ENCODE results near the gene AIF1.

AIF1 gene

GRCh38 chr6:31620586-31621319 is 5.7 kb downstream of the AIF1 start, which contains the start of gene PRRC2A:
Gene PRRC2A, plus strand, starts transcription at chr6:31620715. Its CDS starts 2,075 bp downstream, at chr6:31622790.
- DNase-seq (ENCODE audit: low spot score), result peak; percentile 68

DNA sequence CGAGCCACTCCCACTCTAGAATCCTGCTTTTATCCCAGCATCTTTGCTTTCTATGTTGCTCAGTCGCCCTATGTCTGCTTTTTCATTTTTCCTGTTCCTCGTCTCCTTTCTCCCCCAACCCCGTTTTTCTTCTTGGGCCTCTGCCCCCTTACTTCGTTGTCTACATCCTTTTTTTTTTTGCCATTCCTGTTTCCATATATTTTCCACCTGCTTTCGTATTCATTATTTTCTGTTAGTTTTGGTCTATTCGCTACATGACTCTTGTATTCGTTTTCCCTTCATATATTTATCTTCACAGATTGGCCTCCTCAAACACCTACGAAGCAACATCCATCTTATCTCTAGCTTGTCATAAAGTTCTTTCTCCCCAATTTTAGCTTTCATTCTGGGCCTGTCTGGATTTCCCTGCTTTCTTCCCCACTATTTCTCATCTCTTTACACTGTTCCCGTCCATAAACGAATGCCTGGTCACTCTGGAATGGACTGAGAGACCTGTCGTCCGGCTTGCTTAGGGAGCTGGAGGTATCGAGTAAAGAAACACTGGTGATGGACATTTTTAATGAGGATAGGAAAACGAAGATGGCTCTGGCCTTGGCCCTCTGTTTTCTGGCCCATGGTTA is 6.4 kb downstream of the AIF1 start:
- no peak for DNase-seq (ENCODE audit: low spot score)

DNA sequence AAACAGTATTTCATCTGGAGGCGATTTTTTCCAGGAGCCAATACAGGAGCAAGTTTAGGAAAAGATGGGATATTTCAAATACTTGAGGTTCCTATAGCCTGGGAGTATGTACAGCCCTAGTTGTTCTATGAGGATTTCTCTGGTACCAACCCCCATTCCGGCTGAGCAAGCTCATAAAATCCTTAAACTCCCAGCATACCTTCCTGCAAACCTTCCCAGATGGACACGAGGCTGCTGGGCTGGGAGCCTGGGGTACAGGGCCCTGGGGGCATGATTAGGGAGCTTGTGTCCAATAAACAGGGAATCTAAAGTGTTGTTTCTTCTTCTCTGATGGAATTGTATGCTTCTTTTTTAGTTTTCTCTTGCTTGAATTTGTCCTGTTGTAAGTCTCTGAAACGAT is 7.0 kb downstream of the AIF1 start:
- DNase-seq (ENCODE audit: low spot score), result no peak

DNA sequence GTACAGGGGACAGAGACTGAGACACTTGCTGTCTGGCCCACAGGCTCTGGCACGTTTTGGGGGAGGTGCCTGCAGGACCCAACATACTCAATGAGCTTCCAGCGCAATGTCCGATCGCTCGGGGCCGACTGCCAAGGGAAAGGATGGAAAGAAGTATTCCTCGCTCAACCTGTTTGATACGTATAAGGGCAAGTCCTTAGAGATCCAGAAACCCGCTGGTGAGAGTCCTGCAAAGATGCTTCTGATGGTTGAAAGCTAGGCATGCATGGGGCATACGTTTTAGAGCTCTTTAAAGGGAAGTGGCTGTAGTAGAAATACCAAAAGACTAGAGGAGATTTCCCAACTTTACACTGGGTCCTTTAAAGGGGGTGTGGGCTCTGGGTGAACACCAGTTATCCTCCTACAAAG is 7.7 kb downstream of the AIF1 start:
- DNase-seq (ENCODE audit: low spot score), result no peak

DNA sequence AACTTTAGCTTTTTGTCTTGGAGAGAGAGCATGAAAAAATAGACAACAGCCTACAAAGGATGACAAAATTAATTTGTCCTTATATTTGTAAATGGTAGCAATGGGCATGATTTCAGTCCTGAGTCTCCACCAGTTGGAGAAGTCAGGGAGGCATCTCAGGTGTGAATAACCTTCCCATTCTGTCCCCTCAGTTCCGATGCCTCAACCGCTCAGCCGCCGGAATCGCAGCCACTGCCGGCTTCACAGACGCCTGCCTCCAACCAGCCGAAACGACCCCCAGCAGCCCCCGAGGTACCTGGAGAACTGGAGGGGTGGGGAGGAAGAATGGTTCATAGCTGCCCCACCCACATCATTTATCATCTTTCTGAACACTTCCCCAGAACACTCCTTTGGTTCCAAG is 9.0 kb downstream of the AIF1 start:
- DNase-seq (ENCODE audit: low spot score), result no peak

GRCh38 chr6:31626952-31627351 is 11.9 kb downstream of the AIF1 start:
- no peak for DNase-seq (ENCODE audit: low spot score)

GRCh38 chr6:31627690-31628287 is 12.8 kb downstream of the AIF1 start:
- DNase-seq (ENCODE audit: low spot score), result no peak

- no peak for DNase-seq (ENCODE audit: low spot score)
Measured at GRCh38 chr6:31629014-31629413, 14.0 kb downstream of the AIF1 start.

DNA sequence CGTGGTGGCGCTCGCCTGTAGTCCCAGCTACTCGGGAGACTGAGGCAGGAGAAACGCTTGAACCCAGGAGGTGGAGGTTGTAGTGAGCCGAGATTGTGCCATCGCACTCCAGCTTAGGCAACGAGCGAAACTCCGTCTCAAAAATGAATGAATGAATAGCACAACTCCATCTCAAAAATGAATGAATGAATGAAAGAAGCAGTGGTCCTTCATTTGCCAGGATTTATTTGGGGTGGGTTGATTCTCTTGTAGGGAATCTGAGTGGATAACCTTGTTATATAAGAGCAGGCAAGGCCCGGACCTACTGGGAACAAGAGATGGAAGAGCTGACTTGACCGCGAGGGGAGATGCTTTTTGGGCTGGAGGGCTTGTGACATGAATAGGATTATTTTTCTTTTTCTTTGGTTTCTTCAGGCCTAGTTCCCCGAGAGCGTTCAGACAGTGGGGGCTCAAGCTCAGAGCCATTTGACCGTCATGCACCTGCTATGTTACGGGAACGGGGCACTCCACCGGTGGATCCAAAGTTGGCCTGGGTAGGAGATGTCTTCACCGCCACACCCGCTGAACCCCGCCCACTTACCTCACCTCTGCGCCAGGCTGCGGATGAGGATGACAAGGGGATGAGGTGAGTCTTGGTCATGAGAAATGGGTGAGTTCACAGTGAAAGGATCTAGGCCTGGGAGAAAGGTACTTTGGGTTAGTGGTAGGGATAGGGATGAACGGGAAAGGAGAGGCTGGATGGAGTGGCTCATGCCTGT is 15.3 kb downstream of the AIF1 start:
- no peak for DNase-seq (ENCODE audit: low spot score)

DNA sequence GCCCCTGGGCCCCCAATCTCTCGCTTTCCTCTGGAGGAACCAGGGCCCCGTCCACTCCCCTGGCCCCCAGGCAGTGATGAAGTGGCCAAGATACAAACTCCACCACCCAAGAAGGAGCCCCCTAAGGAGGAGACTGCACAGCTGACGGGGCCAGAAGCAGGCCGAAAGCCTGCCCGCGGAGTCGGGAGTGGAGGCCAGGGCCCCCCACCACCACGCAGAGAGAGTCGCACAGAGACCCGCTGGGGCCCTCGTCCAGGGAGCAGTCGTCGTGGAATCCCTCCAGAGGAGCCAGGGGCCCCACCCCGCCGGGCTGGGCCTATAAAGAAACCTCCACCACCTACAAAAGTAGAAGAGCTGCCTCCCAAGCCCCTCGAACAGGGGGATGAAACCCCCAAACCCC is 16.2 kb downstream of the AIF1 start:
- DNase-seq (ENCODE audit: low spot score), result no peak

DNA sequence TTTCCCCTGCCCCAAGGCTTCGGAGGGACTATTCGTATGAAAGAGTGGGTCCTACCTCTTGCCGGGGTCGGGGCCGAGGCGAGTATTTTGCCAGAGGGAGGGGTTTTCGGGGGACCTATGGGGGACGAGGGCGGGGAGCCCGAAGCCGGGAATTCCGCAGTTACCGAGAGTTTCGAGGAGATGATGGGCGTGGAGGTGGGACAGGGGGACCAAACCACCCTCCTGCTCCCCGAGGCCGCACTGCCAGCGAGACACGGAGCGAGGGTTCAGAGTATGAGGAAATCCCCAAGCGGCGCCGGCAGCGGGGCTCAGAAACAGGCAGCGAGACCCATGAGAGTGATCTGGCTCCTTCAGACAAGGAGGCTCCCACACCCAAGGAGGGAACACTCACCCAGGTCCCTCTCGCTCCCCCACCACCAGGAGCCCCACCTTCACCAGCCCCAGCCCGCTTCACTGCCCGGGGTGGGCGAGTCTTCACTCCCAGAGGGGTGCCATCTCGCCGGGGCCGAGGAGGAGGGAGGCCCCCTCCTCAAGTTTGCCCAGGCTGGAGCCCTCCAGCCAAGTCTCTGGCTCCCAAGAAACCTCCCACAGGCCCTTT is 16.7 kb downstream of the AIF1 start:
- DNase-seq (ENCODE audit: low spot score), result no peak

DNA sequence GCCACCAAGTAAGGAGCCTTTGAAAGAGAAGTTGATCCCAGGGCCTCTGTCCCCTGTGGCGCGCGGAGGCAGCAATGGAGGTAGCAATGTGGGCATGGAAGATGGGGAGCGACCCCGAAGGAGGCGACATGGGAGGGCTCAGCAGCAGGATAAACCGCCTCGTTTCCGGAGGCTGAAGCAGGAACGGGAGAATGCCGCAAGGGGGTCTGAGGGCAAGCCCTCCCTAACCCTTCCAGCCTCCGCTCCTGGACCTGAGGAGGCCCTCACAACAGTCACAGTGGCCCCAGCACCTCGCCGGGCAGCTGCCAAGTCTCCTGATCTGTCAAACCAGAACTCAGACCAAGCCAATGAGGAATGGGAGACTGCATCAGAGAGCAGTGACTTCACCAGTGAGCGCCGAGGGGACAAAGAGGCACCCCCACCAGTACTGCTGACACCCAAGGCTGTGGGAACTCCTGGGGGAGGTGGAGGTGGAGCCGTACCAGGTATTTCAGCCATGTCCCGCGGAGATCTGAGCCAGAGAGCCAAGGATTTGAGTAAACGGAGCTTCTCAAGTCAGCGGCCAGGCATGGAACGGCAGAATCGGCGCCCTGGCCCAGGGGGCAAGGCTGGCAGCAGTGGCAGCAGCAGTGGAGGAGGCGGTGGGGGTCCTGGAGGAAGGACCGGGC is 17.4 kb downstream of the AIF1 start:
- DNase-seq (ENCODE audit: low spot score), result no peak

GRCh38 chr6:31633447-31633846 is 18.4 kb downstream of the AIF1 start:
- DNase-seq (ENCODE audit: low spot score), result no peak

- no peak for DNase-seq (ENCODE audit: low spot score)
Measured at GRCh38 chr6:31634131-31634530, 19.1 kb downstream of the AIF1 start.

DNA sequence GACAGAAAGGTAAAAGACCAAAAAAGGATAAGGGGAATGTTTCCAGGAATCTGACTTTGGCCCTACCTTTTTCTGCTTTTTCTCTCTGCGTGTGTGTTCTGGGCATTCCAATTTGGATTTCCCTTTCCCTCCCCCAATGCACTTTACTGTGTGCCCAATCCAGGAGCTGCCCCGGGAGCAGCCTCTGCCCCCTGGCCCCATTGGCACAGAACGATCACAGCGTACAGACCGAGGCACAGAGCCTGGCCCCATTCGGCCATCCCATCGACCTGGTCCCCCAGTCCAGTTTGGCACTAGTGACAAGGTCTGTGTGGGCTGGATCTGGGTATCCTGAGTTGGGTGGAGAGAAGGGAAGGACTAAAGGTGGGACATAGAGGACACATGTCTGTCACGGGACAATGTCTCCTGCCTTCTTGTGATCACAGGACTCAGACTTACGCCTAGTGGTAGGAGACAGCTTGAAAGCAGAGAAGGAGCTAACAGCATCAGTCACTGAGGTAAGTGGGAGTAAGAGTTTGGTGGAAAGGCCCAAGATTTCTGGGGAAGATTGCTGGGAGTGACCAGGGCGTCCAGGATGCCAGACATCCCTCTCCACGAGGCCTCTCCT is 20.0 kb downstream of the AIF1 start:
- DNase-seq (ENCODE audit: low spot score), result no peak

GRCh38 chr6:31636698-31637596 is 21.9 kb downstream of the AIF1 start:
- no peak for DNase-seq (ENCODE audit: low spot score)

DNA sequence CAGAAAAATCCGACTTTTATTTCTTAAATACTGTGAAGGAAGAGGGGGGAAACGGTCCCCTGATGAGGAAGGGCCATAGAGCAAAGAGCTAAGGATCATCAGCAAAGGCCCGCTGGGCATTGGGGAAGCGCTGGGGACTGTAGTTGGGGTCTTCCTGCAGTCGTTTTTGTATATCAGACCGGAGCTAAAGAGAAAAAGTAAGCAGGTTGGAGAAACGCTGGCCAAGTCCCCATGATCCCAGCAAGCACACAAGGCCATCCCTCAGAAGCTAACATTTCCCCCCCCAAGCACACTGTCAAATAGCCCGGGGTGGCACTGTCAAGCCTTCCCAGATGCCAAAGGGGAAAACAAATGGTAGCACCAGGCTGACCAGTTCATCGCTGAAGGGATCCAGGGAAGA is 24.0 kb downstream of the AIF1 start:
- DNase-seq (ENCODE audit: low spot score), result no peak

DNA sequence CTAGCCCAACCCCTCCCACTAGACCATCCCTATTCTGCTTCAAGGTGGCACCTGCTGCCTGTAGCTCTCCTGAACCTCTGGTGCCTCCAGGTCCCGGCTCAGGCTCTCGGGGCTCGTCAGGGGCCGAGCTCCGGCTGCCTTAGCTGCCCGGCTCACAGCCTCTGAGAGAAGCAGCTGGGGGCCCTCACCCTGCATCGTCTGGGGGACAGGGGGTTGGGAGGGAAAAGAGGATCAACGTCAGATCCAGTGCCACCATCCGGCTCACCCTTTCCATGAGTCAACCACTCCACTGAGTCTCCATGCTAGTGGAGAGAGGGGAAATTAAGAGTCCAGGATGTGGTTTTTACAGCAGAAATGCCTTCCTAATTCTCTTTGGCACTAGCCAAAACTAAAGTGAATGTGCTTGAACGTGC is 24.4 kb downstream of the AIF1 start:
- DNase-seq (ENCODE audit: low spot score), result no peak

GRCh38 chr6:31640612-31641011 is 25.6 kb downstream of the AIF1 start:
- DNase-seq (ENCODE audit: low spot score), result no peak

DNA sequence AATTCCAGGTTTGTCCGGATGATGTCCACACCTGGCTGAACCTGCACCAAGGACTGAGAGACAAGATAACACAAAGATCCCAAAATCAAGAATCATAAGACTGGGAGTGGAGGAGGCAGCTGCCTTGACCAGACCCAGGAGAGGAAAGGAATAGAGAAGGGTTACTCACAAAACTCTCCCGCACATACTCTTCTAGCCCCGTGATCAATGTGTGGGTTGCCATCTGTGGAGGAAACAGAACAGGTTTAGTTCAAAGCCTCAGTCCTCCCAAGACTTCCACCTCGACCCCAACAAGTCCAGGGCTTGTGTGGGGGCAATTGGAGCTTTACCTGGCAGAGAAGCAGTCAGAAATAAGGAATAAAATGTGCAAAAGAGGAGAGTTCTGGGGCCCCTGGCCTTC is 26.3 kb downstream of the AIF1 start:
- DNase-seq (ENCODE audit: low spot score), result no peak

Data from SW480 (cell line).